ENCODE measurements around the gene GSTM3.

The GSTM3 gene

DNA sequence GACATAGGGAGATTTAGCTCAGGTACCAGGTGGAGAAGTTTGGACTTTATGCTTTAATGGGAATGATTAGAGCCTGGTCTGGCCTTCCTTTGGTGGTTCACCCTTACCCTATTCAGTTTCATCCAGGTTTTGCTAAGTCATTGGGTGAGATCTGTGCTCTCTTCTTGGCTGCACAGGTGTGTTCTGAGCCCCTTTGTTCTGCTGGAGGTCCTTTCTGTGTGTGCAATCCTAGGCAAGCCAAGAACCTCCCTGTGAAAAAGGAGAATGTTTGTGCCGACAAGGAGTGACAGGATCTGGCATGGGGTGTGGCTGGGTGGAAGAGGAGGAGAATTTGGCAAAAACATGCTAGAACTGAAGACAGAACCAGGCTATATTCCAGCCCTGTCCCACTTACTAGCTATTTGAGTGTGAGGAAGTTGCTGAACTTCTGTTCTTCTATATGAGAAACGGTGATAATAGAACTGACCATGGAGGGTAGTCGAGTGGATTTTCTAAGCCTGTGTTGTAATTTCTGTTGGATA is 24.2 kb downstream of the GSTM3 start:
- no peaks in the 10 kb centered on the region for H3K9me3 ChIP-seq (ENCODE audit: insufficient read depth, low read length)
- H4K20me1 ChIP-seq (ENCODE audit: low read depth, low read length), result no peaks in the 10 kb centered on the region
- H2AFZ ChIP-seq (ENCODE audit: low read depth, low read length, severe bottlenecking), result no peak overlapping the region
- H3K9ac ChIP-seq (ENCODE audit: low read length), result no peak overlapping the region
- TF ChIP-seq EZH2phosphoT487 (conservative IDR thresholded peaks at IDR 0.05; ENCODE audit: low read length), result no peak
- TF ChIP-seq, protein P1, sequence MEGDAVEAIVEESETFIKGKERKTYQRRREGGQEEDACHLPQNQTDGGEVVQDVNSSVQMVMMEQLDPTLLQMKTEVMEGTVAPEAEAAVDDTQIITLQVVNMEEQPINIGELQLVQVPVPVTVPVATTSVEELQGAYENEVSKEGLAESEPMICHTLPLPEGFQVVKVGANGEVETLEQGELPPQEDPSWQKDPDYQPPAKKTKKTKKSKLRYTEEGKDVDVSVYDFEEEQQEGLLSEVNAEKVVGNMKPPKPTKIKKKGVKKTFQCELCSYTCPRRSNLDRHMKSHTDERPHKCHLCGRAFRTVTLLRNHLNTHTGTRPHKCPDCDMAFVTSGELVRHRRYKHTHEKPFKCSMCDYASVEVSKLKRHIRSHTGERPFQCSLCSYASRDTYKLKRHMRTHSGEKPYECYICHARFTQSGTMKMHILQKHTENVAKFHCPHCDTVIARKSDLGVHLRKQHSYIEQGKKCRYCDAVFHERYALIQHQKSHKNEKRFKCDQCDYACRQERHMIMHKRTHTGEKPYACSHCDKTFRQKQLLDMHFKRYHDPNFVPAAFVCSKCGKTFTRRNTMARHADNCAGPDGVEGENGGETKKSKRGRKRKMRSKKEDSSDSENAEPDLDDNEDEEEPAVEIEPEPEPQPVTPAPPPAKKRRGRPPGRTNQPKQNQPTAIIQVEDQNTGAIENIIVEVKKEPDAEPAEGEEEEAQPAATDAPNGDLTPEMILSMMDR (IDR thresholded peaks at IDR 0.05; ENCODE audit: insufficient read depth, low read length, poor library complexity, severe bottlenecking), result no peak
- no peaks in the 10 kb centered on the region for H3K9me2 ChIP-seq (replicated peaks; ENCODE audit: insufficient read depth, low read length)
- no peak overlapping the region for H3K4me2 ChIP-seq (ENCODE audit: low read depth, low read length, poor library complexity, severe bottlenecking)
- H3K79me2 ChIP-seq (ENCODE audit: insufficient read depth, low read length), result no peaks in the 10 kb centered on the region
- H3K4me3 ChIP-seq (ENCODE audit: insufficient read depth, low read length, poor library complexity, severe bottlenecking), result no peak overlapping the region
- H3F3A ChIP-seq (ENCODE audit: insufficient read depth), result no peaks in the 10 kb centered on the region
- no peaks in the 10 kb centered on the region for H3K36me3 ChIP-seq (ENCODE audit: low read length)
- H3K27me3 ChIP-seq (ENCODE audit: low read length), result no peaks in the 10 kb centered on the region
- H3K27ac ChIP-seq (ENCODE audit: low read depth, low read length), result no peak overlapping the region

DNA sequence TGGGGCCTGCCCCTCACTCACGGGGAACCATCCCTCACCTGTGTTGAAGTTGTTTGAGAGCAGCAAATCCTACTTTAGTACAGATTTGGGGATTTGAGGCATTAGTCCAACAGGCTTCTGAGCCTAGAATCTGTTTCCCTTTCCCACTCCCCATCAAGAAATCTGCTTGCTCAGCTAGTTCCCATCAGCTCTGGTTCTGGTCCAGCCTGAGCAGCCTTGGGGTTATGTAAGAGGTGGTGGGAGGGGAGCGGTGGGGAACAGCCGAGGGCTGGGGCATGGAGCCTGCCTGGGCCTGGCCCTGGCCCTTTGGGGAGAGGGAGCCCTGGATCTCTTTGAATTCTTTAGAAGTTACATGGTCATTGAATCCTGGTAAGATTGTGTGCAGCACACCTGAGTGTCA is 24.7 kb downstream of the GSTM3 start:
- H4K20me1 ChIP-seq (ENCODE audit: low read depth, low read length), result no peaks in the 10 kb centered on the region
- H3K36me3 ChIP-seq (ENCODE audit: low read length), result no peaks in the 10 kb centered on the region
- H3K4me3 ChIP-seq (ENCODE audit: insufficient read depth, low read length, poor library complexity, severe bottlenecking), result no peak overlapping the region
- H3F3A ChIP-seq (ENCODE audit: insufficient read depth), result no peaks in the 10 kb centered on the region
- no peaks in the 10 kb centered on the region for H3K27me3 ChIP-seq (ENCODE audit: low read length)
- no peak overlapping the region for H3K9ac ChIP-seq (ENCODE audit: low read length)
- no peak for TF ChIP-seq EZH2phosphoT487 (conservative IDR thresholded peaks at IDR 0.05; ENCODE audit: low read length)
- TF ChIP-seq, protein P1 (IDR thresholded peaks at IDR 0.05; ENCODE audit: insufficient read depth, low read length, poor library complexity, severe bottlenecking), result no peak
- H3K9me2 ChIP-seq (replicated peaks; ENCODE audit: insufficient read depth, low read length), result no peaks in the 10 kb centered on the region
- no peaks in the 10 kb centered on the region for H3K79me2 ChIP-seq (ENCODE audit: insufficient read depth, low read length)
- no peak overlapping the region for H3K4me2 ChIP-seq (ENCODE audit: low read depth, low read length, poor library complexity, severe bottlenecking)
- H3K27ac ChIP-seq (ENCODE audit: low read depth, low read length), result no peak overlapping the region
- H3K9me3 ChIP-seq (ENCODE audit: insufficient read depth, low read length), result no peaks in the 10 kb centered on the region
- no peak overlapping the region for H2AFZ ChIP-seq (ENCODE audit: low read depth, low read length, severe bottlenecking)

DNA sequence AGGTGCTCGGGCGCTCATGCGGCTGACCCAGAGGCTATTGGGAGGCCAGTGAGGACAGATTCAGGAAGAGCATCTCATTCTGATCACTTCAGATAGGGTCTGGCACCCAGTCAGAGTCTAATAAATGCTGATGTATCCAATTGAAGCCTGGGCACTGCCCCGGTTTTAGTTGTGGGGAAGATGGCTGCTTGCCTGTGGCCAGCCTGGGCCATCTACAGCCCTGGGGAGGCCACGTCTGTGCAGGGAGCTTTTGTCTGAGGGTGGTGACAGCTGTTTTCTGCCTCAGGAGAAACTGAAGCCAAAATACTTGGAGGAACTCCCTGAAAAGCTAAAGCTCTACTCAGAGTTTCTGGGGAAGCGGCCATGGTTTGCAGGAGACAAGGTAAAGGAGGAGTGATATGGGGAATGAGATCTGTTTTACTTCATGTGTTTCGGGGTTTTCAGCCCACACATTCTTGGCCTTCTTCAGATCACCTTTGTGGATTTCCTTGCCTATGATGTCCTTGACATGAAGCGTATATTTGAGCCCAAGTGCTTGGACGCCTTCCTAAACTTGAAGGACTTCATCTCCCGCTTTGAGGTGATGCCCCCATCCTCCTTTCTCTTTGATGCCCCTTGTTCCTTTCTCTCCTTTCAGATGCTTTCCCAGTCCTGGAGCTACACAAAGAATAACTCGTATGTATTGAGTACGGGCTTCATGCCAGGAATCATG is 26.0 kb downstream of the GSTM3 start:
- no peak for TF ChIP-seq EZH2phosphoT487 (conservative IDR thresholded peaks at IDR 0.05; ENCODE audit: low read length)
- TF ChIP-seq, protein P1 (IDR thresholded peaks at IDR 0.05; ENCODE audit: insufficient read depth, low read length, poor library complexity, severe bottlenecking), result no peak
- H3K9me2 ChIP-seq (replicated peaks; ENCODE audit: insufficient read depth, low read length), result no peaks in the 10 kb centered on the region
- no peaks in the 10 kb centered on the region for H3K27me3 ChIP-seq (ENCODE audit: low read length)
- H3K9ac ChIP-seq (ENCODE audit: low read length), result no peak overlapping the region
- no peak overlapping the region for H3K4me3 ChIP-seq (ENCODE audit: insufficient read depth, low read length, poor library complexity, severe bottlenecking)
- no peak overlapping the region for H3K27ac ChIP-seq (ENCODE audit: low read depth, low read length)
- no peaks in the 10 kb centered on the region for H3K36me3 ChIP-seq (ENCODE audit: low read length)
- H3K4me2 ChIP-seq (ENCODE audit: low read depth, low read length, poor library complexity, severe bottlenecking), result no peak overlapping the region
- no peaks in the 10 kb centered on the region for H3F3A ChIP-seq (ENCODE audit: insufficient read depth)
- H3K79me2 ChIP-seq (ENCODE audit: insufficient read depth, low read length), result no peaks in the 10 kb centered on the region
- no peak overlapping the region for H2AFZ ChIP-seq (ENCODE audit: low read depth, low read length, severe bottlenecking)
- no peaks in the 10 kb centered on the region for H4K20me1 ChIP-seq (ENCODE audit: low read depth, low read length)
- no peaks in the 10 kb centered on the region for H3K9me3 ChIP-seq (ENCODE audit: insufficient read depth, low read length)

All from SU-DHL-6 (cell line).